HepG2 (cell line): ENCODE data around the gene DRC7. TPM values are rescaled to one million over a fixed set of nuclear protein-coding genes. Genes with fewer than 3 reads are reported as not detected.

ENCODE experiments used
- CENPT ChIP-seq: sonication (generic); formaldehyde crosslinking; IDR thresholded peaks from 2 replicates; pipeline ENCODE4 v1.8.0; 2022; ENCODE audit warnings: low read depth, mild to moderate bottlenecking, moderate library complexity, missing genetic modification reagents
- GFI1 ChIP-seq: sonication (generic); formaldehyde crosslinking; IDR thresholded peaks from 2 replicates; pipeline ENCODE4 v1.5.0; 2020; ENCODE audit warnings: missing genetic modification reagents, mild to moderate bottlenecking, borderline replicate concordance
- NR2F6 ChIP-seq, 2 experiments: IDR thresholded peaks; 2 replicates each; pipeline ENCODE4 v1.6.1; 2016; ENCODE audit warnings: antibody characterized with exemption in 1 of 2, mild to moderate bottlenecking in 1 of 2
- RAD21 ChIP-seq: fragments of 450-650 bp; formaldehyde crosslinking; IDR thresholded peaks from 2 replicates; pipeline ENCODE4 v1.5.0; 2020; ENCODE audit warnings: mild to moderate bottlenecking
- REL ChIP-seq: sonication (generic); formaldehyde crosslinking; conservative IDR thresholded peaks from 2 replicates; pipeline ENCODE4 v1.8.0; 2022; ENCODE audit warnings: mild to moderate bottlenecking, missing genetic modification reagents, moderate library complexity
- RORA ChIP-seq: sonication (generic); formaldehyde crosslinking; IDR thresholded peaks from 2 replicates; pipeline ENCODE4 v1.5.0; 2020; ENCODE audit warnings: mild to moderate bottlenecking, missing genetic modification reagents, moderate library complexity
- TEF ChIP-seq: sonication (generic); formaldehyde crosslinking; IDR thresholded peaks from 2 replicates; pipeline ENCODE4 v1.5.0; 2020; ENCODE audit warnings: missing genetic modification reagents
- TRIM22 ChIP-seq: fragments of 450-650 bp; IDR thresholded peaks from 2 replicates; pipeline ENCODE4 v1.6.1; 2017
- ZBTB8A ChIP-seq: sonication (generic); formaldehyde crosslinking; IDR thresholded peaks from 2 replicates; pipeline ENCODE4 v1.4.0; 2020; ENCODE audit warnings: mild to moderate bottlenecking, low read depth, missing genetic modification reagents, borderline replicate concordance
- ZNF205 ChIP-seq: IDR thresholded peaks from 2 replicates; pipeline ENCODE4 v1.6.1; 2018; ENCODE audit warnings: missing biosample characterization, missing genetic modification reagents
- ZNF317 ChIP-seq: sonication (generic); formaldehyde crosslinking; IDR thresholded peaks from 2 replicates; pipeline ENCODE4 v1.5.0; 2020; ENCODE audit warnings: mild to moderate bottlenecking, missing genetic modification reagents
- polyA plus RNA-seq, 8 experiments: library from polyadenylated mRNA; depleted of rRNA in 3 of 8; stranded (reverse) in 7 of 8; unstranded in 1 of 8; fragments of >200 nt; fragmentation: Illumina TruSeq in 4 of 8; extraction: Trizol in 4 of 8; gene quantifications; 2 replicates each; pipeline versions ENCODE4 v1.2.1 to v1.2.3, GENCODE V29; 2011 to 2016; ENCODE audit warnings: low read depth in 4 of 8, missing spikeins in 1 of 8, mixed read lengths in 1 of 8; ENCODE audit not compliant: insufficient read depth in 1 of 8
- total RNA-seq, 5 experiments: library from RNA; depleted of rRNA; stranded (reverse); fragments of >200 nt; fragmentation: Illumina TruSeq; extraction: Trizol; gene quantifications; 2 replicates each; pipeline ENCODE4 v1.2.3, GENCODE V29; 2016; ENCODE audit warnings: low read depth in 1 of 5
- TF ChIP-seq, protein P1 (sequence below): sonication (generic); formaldehyde crosslinking; IDR thresholded peaks from 2 replicates; pipeline ENCODE4 v1.9.0; 2021; ENCODE audit warnings: missing genetic modification reagents, mild to moderate bottlenecking, borderline replicate concordance
- TF ChIP-seq, protein P2 (sequence below): sonication (generic); formaldehyde crosslinking; IDR thresholded peaks from 2 replicates; pipeline ENCODE4 v1.4.0; 2020; ENCODE audit warnings: missing genetic modification reagents

DRC7 gene
- total and polyA plus RNA-seq, 2 of the 13 experiments (the other 11 are each of a cell fraction or from before 2014, with no cell fraction given): 2.7 to 3.4 TPM

GRCh38 chr16:57709663-57710062, 15.1 kb downstream of the DRC7 start (continued):
- peak; percentile 76; the same call in 1 of the 2 replicates for TF ChIP-seq GFI1 (CRISPR knock-in tag)
- TF ChIP-seq RORA (CRISPR knock-in tag): no peak
- no peak for TF ChIP-seq RAD21 (CRISPR knock-in tag)
- no peak for TF ChIP-seq TEF
- TF ChIP-seq, protein P1, sequence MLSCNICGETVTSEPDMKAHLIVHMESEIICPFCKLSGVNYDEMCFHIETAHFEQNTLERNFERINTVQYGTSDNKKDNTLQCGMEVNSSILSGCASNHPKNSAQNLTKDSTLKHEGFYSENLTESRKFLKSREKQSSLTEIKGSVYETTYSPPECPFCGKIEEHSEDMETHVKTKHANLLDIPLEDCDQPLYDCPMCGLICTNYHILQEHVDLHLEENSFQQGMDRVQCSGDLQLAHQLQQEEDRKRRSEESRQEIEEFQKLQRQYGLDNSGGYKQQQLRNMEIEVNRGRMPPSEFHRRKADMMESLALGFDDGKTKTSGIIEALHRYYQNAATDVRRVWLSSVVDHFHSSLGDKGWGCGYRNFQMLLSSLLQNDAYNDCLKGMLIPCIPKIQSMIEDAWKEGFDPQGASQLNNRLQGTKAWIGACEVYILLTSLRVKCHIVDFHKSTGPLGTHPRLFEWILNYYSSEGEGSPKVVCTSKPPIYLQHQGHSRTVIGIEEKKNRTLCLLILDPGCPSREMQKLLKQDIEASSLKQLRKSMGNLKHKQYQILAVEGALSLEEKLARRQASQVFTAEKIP (CRISPR knock-in tag): no peak
- TF ChIP-seq TRIM22: no peak
- TF ChIP-seq, protein P2, sequence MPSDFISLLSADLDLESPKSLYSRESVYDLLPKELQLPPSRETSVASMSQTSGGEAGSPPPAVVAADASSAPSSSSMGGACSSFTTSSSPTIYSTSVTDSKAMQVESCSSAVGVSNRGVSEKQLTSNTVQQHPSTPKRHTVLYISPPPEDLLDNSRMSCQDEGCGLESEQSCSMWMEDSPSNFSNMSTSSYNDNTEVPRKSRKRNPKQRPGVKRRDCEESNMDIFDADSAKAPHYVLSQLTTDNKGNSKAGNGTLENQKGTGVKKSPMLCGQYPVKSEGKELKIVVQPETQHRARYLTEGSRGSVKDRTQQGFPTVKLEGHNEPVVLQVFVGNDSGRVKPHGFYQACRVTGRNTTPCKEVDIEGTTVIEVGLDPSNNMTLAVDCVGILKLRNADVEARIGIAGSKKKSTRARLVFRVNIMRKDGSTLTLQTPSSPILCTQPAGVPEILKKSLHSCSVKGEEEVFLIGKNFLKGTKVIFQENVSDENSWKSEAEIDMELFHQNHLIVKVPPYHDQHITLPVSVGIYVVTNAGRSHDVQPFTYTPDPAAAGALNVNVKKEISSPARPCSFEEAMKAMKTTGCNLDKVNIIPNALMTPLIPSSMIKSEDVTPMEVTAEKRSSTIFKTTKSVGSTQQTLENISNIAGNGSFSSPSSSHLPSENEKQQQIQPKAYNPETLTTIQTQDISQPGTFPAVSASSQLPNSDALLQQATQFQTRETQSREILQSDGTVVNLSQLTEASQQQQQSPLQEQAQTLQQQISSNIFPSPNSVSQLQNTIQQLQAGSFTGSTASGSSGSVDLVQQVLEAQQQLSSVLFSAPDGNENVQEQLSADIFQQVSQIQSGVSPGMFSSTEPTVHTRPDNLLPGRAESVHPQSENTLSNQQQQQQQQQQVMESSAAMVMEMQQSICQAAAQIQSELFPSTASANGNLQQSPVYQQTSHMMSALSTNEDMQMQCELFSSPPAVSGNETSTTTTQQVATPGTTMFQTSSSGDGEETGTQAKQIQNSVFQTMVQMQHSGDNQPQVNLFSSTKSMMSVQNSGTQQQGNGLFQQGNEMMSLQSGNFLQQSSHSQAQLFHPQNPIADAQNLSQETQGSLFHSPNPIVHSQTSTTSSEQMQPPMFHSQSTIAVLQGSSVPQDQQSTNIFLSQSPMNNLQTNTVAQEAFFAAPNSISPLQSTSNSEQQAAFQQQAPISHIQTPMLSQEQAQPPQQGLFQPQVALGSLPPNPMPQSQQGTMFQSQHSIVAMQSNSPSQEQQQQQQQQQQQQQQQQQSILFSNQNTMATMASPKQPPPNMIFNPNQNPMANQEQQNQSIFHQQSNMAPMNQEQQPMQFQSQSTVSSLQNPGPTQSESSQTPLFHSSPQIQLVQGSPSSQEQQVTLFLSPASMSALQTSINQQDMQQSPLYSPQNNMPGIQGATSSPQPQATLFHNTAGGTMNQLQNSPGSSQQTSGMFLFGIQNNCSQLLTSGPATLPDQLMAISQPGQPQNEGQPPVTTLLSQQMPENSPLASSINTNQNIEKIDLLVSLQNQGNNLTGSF (CRISPR knock-in tag): no peak
- TF ChIP-seq ZBTB8A (CRISPR knock-in tag): no peak
- TF ChIP-seq REL (CRISPR knock-in tag): no peak
- TF ChIP-seq NR2F6 (IDR thresholded peaks at IDR 0.05): 0 out of 2 replicates have a peak, but pooled peaks have one; percentile 18
- peak; percentile 26; the same call in 1 of the 2 replicates for TF ChIP-seq NR2F6 (CRISPR knock-in tag; IDR thresholded peaks at IDR 0.05)
- TF ChIP-seq ZNF205 (CRISPR knock-in tag): no peak
- no peak for TF ChIP-seq CENPT (CRISPR knock-in tag)
- peak; percentile 81 for TF ChIP-seq ZNF317
